HG03280 (cell line): ENCODE results near the gene TXNDC17.
"Not testable (repeated sequence)": the region's sequence is repeated elsewhere in the genome, so short reads cannot be mapped to it uniquely, and the experiment has no call there.

Experiments used
- ATAC-seq: cut with Tn5 transposase; IDR thresholded peaks from one replicate; pipeline ENCODE4 v1.9.1; 2021; ENCODE audit warnings: mild to moderate bottlenecking, moderate library complexity; ENCODE audit not compliant: unreplicated experiment

Gene TXNDC17

GRCh38 chr17:6682339-6682738 is 41.5 kb downstream of the TXNDC17 start:
- no peak for ATAC-seq

GRCh38 chr17:6683081-6683684 is 42.3 kb downstream of the TXNDC17 start:
- ATAC-seq: no peak

GRCh38 chr17:6683730-6684459 is 43.0 kb downstream of the TXNDC17 start:
- ATAC-seq: no peak

GRCh38 chr17:6684460-6684783 is 43.6 kb downstream of the TXNDC17 start:
- ATAC-seq: no peak

GRCh38 chr17:6684881-6685767 is 44.3 kb downstream of the TXNDC17 start:
- ATAC-seq: no peak

DNA sequence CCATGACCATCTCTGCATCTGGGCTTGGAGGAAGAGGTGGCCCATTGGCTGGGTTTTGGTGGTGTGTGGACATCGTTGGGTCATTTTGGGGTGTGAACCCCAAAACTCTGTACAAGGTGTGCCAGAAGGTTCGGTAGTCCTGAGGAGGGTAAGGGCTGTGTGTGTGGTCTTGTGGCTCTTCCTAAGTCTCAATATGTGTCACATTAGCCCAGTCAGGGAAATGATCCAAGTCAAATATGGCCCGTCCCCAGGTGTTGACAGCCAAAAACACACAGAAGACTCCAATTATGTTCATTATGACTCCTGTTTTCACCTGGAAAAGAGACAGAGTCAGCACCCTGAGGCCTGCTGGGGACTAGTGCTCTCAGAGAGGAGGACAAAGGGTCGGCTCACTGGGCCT is 45.2 kb downstream of the TXNDC17 start:
- no peak for ATAC-seq

DNA sequence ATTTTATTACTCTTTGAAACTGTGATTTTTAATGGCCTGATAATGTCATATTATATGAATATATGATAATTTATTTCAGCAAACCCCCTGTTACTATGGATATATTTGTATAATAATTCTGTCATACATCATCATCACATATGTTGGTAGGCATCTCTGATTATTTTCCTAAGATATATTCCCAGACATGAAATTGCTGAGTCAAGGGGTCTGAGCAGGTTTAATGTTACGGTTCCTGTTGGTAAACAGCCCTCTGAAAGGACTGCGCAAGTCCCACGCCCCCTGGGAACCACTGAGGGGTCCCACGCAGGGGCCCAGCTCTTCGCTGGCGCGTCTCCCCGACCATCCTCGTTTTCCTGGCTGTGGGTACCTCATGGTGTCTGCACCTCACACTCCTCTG is 48.1 kb downstream of the TXNDC17 start:
- no peak for ATAC-seq

GRCh38 chr17:6690641-6691040 is 49.8 kb downstream of the TXNDC17 start:
- no peak for ATAC-seq

DNA sequence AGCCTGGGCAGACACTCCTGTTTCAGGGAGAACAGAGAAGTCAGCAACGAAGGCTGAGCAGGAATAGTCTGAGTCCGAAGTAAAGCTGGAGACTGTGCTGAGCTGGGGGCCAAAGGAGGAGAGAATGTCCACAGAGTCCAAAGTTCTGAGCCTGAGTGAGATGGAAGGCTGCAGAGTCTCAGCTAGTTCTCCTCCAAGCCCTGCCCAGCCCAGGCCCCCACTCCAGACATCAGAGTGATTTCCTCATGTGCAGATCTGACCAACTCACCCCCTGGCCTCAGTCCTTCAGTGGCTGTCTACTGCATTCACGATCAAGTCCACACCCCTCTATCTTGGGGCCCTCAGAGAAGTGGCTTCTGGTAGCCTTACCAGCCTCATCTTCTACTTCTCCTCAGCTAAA is 50.7 kb downstream of the TXNDC17 start:
- ATAC-seq: no peak

GRCh38 chr17:6691958-6692357 is 51.1 kb downstream of the TXNDC17 start:
- ATAC-seq: not testable (repeated sequence)
